ENCODE measurements around the gene BICRA. TPM values are rescaled to one million over a fixed set of nuclear protein-coding genes. Genes with fewer than 3 reads are reported as not detected.

Gene BICRA
- total and polyA plus RNA-seq, 9 of the 15 experiments (the other 6 are each of a cell fraction or from before 2014, with no cell fraction given), result 0.01 to 8.8 (median 1.2) TPM

- TF ChIP-seq DIDO1 (tag; IDR thresholded peaks at IDR 0.05; ENCODE audit: low read depth) (no peak), ETV1 (tag; conservative IDR thresholded peaks at IDR 0.05; ENCODE audit: low read depth) (no peak), NCOA2 (IDR thresholded peaks at IDR 0.05; ENCODE audit: partially characterized antibody in 2 of 2) (no peak), PRDM10 (IDR thresholded peaks at IDR 0.05; ENCODE audit: partially characterized antibody) (no peak), ZKSCAN1 (IDR thresholded peaks at IDR 0.05; ENCODE audit: low read depth, low read length) (no peak), ZNF239 (CRISPR knock-in tag; IDR thresholded peaks at IDR 0.05) (no peak), PML (IDR thresholded peaks at IDR 0.05; ENCODE audit: low read length) (no peak), NRF1 (conservative IDR thresholded peaks at IDR 0.05 in 1 of 2, IDR thresholded peaks at IDR 0.05 in 1 of 2) (no peak), KDM4B (IDR thresholded peaks at IDR 0.05; ENCODE audit: borderline replicate concordance in 2 of 2, low read depth in 1 of 2) (no peak), DDX20 (tag; IDR thresholded peaks at IDR 0.05; ENCODE audit: low read depth) (no peak)
- TF ChIP-seq, protein P1, sequence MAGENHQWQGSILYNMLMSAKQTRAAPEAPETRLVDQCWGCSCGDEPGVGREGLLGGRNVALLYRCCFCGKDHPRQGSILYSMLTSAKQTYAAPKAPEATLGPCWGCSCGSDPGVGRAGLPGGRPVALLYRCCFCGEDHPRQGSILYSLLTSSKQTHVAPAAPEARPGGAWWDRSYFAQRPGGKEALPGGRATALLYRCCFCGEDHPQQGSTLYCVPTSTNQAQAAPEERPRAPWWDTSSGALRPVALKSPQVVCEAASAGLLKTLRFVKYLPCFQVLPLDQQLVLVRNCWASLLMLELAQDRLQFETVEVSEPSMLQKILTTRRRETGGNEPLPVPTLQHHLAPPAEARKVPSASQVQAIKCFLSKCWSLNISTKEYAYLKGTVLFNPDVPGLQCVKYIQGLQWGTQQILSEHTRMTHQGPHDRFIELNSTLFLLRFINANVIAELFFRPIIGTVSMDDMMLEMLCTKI (IDR thresholded peaks at IDR 0.05; ENCODE audit: partially characterized antibody), result no peak
Observed at GRCh38 chr19:47608969-47609905, at the start of gene BICRA (continued).

All from K562 (cell line).